Measurements from ENCODE around the gene FAM20C. TPM values are rescaled to one million over a fixed set of nuclear protein-coding genes. Genes with fewer than 3 reads are reported as not detected.

FAM20C gene
- total and polyA plus RNA-seq, 10 of the 15 experiments (the other 5 are each of a cell fraction or from before 2014, with no cell fraction given), result 0.44 TPM; not detected in 9

DNA sequence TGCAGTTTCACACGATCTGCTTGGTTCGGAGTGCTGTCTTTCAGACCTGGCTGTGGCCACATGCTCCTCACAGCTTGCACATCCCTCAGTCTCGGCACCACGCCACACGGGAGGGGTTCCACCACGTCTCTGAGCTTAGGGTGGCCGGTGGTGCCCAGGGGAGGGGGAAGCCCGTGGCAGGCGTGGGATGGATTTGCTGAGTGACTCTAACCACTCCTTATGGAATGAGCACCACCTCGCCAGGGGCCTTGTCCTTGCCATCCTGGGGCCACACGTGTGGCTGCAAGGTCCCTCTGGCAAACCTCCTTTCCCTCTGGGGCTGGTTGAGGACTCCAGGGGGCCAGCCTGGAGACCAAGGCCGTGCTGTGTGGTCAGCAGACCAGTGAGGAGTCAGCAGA lies 29.1 kb upstream of the FAM20C start (continued):
- TF ChIP-seq, protein P1, sequence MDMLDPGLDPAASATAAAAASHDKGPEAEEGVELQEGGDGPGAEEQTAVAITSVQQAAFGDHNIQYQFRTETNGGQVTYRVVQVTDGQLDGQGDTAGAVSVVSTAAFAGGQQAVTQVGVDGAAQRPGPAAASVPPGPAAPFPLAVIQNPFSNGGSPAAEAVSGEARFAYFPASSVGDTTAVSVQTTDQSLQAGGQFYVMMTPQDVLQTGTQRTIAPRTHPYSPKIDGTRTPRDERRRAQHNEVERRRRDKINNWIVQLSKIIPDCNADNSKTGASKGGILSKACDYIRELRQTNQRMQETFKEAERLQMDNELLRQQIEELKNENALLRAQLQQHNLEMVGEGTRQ (IDR thresholded peaks at IDR 0.05; ENCODE audit: borderline replicate concordance, low read depth, low read length), result no peak
- TF ChIP-seq, protein P2, sequence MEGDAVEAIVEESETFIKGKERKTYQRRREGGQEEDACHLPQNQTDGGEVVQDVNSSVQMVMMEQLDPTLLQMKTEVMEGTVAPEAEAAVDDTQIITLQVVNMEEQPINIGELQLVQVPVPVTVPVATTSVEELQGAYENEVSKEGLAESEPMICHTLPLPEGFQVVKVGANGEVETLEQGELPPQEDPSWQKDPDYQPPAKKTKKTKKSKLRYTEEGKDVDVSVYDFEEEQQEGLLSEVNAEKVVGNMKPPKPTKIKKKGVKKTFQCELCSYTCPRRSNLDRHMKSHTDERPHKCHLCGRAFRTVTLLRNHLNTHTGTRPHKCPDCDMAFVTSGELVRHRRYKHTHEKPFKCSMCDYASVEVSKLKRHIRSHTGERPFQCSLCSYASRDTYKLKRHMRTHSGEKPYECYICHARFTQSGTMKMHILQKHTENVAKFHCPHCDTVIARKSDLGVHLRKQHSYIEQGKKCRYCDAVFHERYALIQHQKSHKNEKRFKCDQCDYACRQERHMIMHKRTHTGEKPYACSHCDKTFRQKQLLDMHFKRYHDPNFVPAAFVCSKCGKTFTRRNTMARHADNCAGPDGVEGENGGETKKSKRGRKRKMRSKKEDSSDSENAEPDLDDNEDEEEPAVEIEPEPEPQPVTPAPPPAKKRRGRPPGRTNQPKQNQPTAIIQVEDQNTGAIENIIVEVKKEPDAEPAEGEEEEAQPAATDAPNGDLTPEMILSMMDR (IDR thresholded peaks at IDR 0.05 in 2 of 3, conservative IDR thresholded peaks at IDR 0.05 in 1 of 3; ENCODE audit: control insufficient read depth in 2 of 3, extremely low read depth in 1 of 3, insufficient read depth in 1 of 3, low read depth in 3 of 3, low read length in 3 of 3), result no peak
- TF ChIP-seq TARDBP (IDR thresholded peaks at IDR 0.05; ENCODE audit: borderline replicate concordance), result no peak
- TF ChIP-seq GATAD2B (conservative IDR thresholded peaks at IDR 0.05; ENCODE audit: low read depth), result no peak
- no peak for TF ChIP-seq NR2C2 (IDR thresholded peaks at IDR 0.05; ENCODE audit: borderline replicate concordance, control insufficient read depth, insufficient read length, low read depth)
- no peak for TF ChIP-seq NR2C1 (IDR thresholded peaks at IDR 0.05)

DNA sequence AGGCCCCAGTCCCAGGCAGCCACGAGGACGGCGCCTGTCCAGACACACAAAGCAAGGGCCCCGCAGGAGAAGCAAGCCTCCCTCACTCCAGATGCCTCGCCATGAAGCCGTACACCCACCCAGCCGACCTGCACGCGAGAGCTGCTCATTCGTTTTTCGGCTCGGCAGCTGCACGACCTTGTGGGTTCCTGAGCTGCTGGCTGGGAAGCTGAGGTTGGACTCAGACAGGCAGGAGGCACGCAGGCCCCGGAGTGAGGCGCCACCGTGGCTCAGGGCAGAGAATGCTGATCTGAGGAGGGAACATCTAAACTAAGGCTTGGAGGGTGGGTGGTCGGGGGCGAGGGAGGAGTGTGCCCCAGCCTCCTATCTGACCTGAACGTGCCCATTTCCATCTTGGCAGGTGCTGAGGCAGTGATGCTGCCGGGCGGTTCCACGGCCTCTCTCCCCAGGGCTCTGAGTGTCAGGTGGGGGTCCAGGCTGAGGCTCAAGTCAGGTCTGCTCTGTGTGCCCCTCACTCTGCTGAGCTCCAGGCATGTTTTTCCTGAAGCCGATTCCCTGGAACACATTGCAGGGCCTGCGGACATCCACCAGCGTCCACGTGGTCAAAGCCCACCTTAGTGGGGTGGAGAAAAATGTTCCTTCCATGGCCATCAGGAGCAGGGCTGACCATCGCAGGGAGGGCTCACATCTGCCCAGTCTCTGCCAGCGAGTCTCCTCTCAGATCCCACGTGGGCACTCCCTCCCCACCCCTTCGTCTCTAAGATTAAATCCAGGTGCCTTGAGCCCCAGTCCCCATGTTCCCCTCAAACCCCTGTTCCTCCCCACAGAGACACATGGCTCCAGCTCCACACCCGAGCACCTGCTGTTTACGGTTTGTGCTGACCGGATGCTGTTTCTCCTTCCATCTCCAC lies 28.1 kb upstream of the FAM20C start:
- SMC1A ChIA-PET (ENCODE audit: uncharacterized antibody, unreplicated experiment), result no interaction called here
- no peaks in the 10 kb centered on the region for H3K36me3 ChIP-seq (ENCODE audit: control insufficient read depth in 2 of 2, insufficient read depth in 2 of 2, low read length in 1 of 2)
- no peaks in the 10 kb centered on the region for H4K20me1 ChIP-seq (ENCODE audit: control insufficient read depth, insufficient read depth)
- CTCF ChIA-PET, result no interaction called here
- in situ Hi-C loops (cut with MboI) (no loop called here), intact Hi-C loops (cut with micrococcal nuclease; ENCODE audit: unreplicated experiment) (no loop called here)
- no peak overlapping the region for H3K4me3 ChIP-seq
- H2AFZ ChIP-seq (ENCODE audit: control insufficient read depth, low read depth, low read length), result no peak overlapping the region
- no peaks in the 10 kb centered on the region for H3K9me3 ChIP-seq (replicated peaks; ENCODE audit: control insufficient read depth, insufficient read depth, low read length)
- no peaks in the 10 kb centered on the region for H3K4me1 ChIP-seq (ENCODE audit: control insufficient read depth, insufficient read depth, low read length)
- BruUV-seq (replicated peaks), result no TSS peak
- RAD21 ChIA-PET (ENCODE audit: unreplicated experiment), result no interaction called here
- H3K4me2 ChIP-seq (ENCODE audit: control insufficient read depth, insufficient read depth), result no peak overlapping the region
- H3K9ac ChIP-seq (ENCODE audit: control insufficient read depth, insufficient read depth, low read length), result no peak overlapping the region
- DNase-seq (ENCODE audit: low read depth, low spot score) (no peak), ATAC-seq (no peak), FAIRE-seq (no peak)
- POLR2A ChIA-PET, result no interaction called here
- no peaks in the 10 kb centered on the region for H3K79me2 ChIP-seq (ENCODE audit: control insufficient read depth, insufficient read depth, low read length)
- H3K27ac ChIP-seq (ENCODE audit: control insufficient read depth, insufficient read depth), result no peak overlapping the region
- H3K27me3 ChIP-seq (replicated peaks in 1 of 2; ENCODE audit: control insufficient read depth in 2 of 2, insufficient read depth in 2 of 2, low read length in 1 of 2), result no peaks in the 10 kb centered on the region
- 26% methylated on average over 34 of the region's 34 CpGs for WGBS (ENCODE audit: insufficient coverage, insufficient replicate concordance, low lambda C conversion rate, missing lambda C conversion rate)
- no peak for TF ChIP-seq CREM (IDR thresholded peaks at IDR 0.05; ENCODE audit: low read depth)
- no peak for TF ChIP-seq EED (IDR thresholded peaks at IDR 0.05; ENCODE audit: low read depth)
- TF ChIP-seq CHD2 (IDR thresholded peaks at IDR 0.05; ENCODE audit: borderline replicate concordance, low read depth, low read length), result no peak
- no peak for TF ChIP-seq ATF7 (IDR thresholded peaks at IDR 0.05; ENCODE audit: low read depth)
- TF ChIP-seq SIX5 (IDR thresholded peaks at IDR 0.05; ENCODE audit: low read depth, low read length, severe bottlenecking), result no peak
- TF ChIP-seq, protein P3, sequence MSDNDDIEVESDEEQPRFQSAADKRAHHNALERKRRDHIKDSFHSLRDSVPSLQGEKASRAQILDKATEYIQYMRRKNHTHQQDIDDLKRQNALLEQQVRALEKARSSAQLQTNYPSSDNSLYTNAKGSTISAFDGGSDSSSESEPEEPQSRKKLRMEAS (IDR thresholded peaks at IDR 0.05; ENCODE audit: low read depth, low read length), result no peak
- TF ChIP-seq, protein P4, sequence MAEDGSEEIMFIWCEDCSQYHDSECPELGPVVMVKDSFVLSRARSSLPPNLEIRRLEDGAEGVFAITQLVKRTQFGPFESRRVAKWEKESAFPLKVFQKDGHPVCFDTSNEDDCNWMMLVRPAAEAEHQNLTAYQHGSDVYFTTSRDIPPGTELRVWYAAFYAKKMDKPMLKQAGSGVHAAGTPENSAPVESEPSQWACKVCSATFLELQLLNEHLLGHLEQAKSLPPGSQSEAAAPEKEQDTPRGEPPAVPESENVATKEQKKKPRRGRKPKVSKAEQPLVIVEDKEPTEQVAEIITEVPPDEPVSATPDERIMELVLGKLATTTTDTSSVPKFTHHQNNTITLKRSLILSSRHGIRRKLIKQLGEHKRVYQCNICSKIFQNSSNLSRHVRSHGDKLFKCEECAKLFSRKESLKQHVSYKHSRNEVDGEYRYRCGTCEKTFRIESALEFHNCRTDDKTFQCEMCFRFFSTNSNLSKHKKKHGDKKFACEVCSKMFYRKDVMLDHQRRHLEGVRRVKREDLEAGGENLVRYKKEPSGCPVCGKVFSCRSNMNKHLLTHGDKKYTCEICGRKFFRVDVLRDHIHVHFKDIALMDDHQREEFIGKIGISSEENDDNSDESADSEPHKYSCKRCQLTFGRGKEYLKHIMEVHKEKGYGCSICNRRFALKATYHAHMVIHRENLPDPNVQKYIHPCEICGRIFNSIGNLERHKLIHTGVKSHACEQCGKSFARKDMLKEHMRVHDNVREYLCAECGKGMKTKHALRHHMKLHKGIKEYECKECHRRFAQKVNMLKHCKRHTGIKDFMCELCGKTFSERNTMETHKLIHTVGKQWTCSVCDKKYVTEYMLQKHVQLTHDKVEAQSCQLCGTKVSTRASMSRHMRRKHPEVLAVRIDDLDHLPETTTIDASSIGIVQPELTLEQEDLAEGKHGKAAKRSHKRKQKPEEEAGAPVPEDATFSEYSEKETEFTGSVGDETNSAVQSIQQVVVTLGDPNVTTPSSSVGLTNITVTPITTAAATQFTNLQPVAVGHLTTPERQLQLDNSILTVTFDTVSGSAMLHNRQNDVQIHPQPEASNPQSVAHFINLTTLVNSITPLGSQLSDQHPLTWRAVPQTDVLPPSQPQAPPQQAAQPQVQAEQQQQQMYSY (CRISPR knock-in tag; IDR thresholded peaks at IDR 0.05), result no peak
